HG03196 (cell line): ENCODE measurements around the gene ARL14.

ENCODE experiments used
- ATAC-seq: cut with Tn5 transposase; IDR thresholded peaks from one replicate; pipeline ENCODE4 v1.9.1; 2021; ENCODE audit not compliant: unreplicated experiment

The ARL14 gene

DNA sequence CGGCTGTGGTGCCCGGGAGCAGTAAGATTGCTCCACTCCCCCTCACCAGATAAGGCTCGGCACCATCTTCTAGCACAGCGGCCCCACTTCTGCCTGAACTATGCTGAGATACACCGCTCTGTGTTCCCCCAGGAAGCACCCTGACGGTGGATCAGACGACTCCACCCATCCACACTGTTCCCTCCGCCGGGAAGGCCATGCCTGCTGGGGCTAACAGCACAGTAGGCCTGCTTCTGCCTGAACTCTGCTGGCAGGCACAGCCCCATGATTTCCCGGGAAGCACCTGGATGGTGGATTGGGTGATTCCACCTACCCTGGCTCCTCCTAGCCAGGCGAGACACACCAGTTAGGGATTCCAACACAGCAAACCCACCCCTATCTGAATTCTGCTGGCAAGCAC is 42.8 kb downstream of the ARL14 start:
- no peak for ATAC-seq

- no peak for ATAC-seq
Observed at GRCh38 chr3:160720123-160720746, 43.3 kb downstream of the ARL14 start.

- ATAC-seq, result no peak
Observed at GRCh38 chr3:160722331-160722730, 45.4 kb downstream of the ARL14 start.

DNA sequence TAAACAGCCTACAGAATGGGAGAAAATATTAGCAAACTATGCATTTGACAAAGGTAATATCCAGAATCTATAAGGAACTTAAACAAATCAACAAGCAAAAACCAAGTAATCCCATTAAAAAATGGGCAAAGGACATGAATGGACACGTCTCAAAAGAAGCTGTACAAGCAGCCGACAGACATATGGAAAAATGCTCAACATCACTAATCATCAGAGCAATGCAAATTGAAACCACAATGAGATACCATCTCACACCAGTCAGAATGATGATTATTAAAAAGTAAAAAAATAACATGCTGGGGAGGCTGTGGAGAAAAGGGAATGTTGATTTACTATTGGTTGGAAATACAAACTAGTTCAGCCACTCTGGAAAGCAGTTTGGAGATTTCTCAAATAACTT is 48.4 kb downstream of the ARL14 start:
- no peak for ATAC-seq
